GM19467 (cell line): ENCODE measurements around the gene SERTAD1.
A peak's percentile ranks its signal among the peaks of the same experiment; 100 is the strongest.
"Not testable (repeated sequence)": the region's sequence is repeated elsewhere in the genome, so short reads cannot be mapped to it uniquely, and the experiment has no call there.

ENCODE experiments used
- ATAC-seq: cut with Tn5 transposase; IDR thresholded peaks from one replicate; pipeline ENCODE4 v1.9.1; 2021; ENCODE audit warnings: mild to moderate bottlenecking, moderate library complexity; ENCODE audit not compliant: unreplicated experiment

SERTAD1 gene

GRCh38 chr19:40425450-40426287 is at the start of gene SERTAD1:
SERTAD1 (minus strand) TSS chr19:40425992; CDS start chr19:40423546, 2,446 bp downstream.
- peak; percentile 85 for ATAC-seq

GRCh38 chr19:40474737-40475136 is 48.9 kb upstream of the SERTAD1 start:
- ATAC-seq: no peak

- no peak for ATAC-seq
These were observed 46.7 kb upstream of the SERTAD1 start for GRCh38 chr19:40472516-40472915.

GRCh38 chr19:40471111-40471510 is 45.3 kb upstream of the SERTAD1 start:
- ATAC-seq: no peak

GRCh38 chr19:40469011-40469410 is 43.2 kb upstream of the SERTAD1 start:
- no peak for ATAC-seq

- ATAC-seq: no peak
These were observed 41.4 kb upstream of the SERTAD1 start, which contains the start of gene SPTBN4 for GRCh38 chr19:40466985-40467734. SPTBN4 (plus strand) TSS chr19:40467001; CDS start chr19:40472622, 5,621 bp downstream.

- ATAC-seq: no peak
These were observed 40.6 kb upstream of the SERTAD1 start for GRCh38 chr19:40466219-40466984.

- ATAC-seq: peak; percentile 81
These were observed 39.9 kb upstream of the SERTAD1 start, which contains the start of gene BLVRB for GRCh38 chr19:40465557-40466218. BLVRB (minus strand) TSS chr19:40465745; CDS start chr19:40465688, 57 bp downstream.

- no peak for ATAC-seq
These were observed 39.3 kb upstream of the SERTAD1 start for GRCh38 chr19:40465025-40465556.

- no peak for ATAC-seq
These were observed 38.5 kb upstream of the SERTAD1 start for GRCh38 chr19:40464059-40465024.

GRCh38 chr19:40463587-40464037 is 37.8 kb upstream of the SERTAD1 start:
- not testable (repeated sequence) for ATAC-seq

GRCh38 chr19:40461669-40462221 is 36.0 kb upstream of the SERTAD1 start:
- ATAC-seq: no peak

GRCh38 chr19:40460185-40460584 is 34.4 kb upstream of the SERTAD1 start:
- no peak for ATAC-seq

GRCh38 chr19:40458597-40458974 is 32.8 kb upstream of the SERTAD1 start:
- no peak for ATAC-seq

GRCh38 chr19:40457953-40458596 is 32.3 kb upstream of the SERTAD1 start:
- no peak for ATAC-seq

GRCh38 chr19:40457048-40457447 is 31.3 kb upstream of the SERTAD1 start:
- no peak for ATAC-seq

- ATAC-seq: not testable (repeated sequence)
These were observed 28.2 kb upstream of the SERTAD1 start for GRCh38 chr19:40453943-40454342.

GRCh38 chr19:40453151-40453735 is 27.5 kb upstream of the SERTAD1 start:
- no peak for ATAC-seq
